Measurements from ENCODE around the gene SAMHD1.
A peak's percentile ranks its signal among the peaks of the same experiment; 100 is the strongest.
"Not testable (repeated sequence)": the region's sequence is repeated elsewhere in the genome, so short reads cannot be mapped to it uniquely, and the experiment has no call there.

SAMHD1 gene

GRCh38 chr20:36951979-36952738 lies 651 bp upstream of the SAMHD1 start:
- DNase-seq: no peak

DNA sequence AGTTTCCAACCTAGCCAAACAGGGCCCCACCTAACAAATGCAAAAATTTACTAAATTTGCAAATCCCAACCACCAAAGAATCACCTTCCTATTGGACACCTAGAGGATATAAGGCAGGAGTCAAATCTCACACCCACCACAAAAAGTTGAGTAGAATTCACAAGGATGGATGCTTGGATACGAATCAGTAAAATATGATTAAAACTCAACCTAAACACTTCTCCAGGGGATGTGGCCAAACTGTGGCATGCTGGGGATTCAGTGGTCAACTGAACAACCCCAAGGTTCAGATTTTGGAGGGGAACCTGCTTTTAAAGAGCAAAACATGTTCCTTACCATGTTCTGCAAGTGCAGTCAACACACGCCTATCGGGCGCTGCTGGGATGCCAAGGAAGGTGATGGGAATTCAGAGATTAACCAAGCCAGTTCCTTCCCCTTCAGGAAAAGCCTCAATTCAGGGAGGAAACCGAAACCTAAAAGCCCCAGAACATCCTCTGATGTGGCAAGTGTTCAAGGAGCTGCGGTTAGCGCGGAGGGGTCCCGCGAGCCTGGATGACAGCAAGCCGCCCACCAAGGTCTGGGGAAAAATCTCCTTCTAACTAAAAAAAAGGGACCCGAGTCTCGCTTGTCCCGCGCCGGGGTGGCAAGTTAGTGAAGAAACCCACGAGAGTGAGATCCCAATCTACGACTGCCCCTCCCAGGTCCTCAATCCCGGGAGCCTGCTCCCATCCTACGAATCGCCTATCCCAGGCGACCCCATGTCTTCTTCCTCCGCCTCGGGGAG lies 902 bp downstream of the SAMHD1 start:
- DNase-seq: peak; percentile 24 to 56

DNA sequence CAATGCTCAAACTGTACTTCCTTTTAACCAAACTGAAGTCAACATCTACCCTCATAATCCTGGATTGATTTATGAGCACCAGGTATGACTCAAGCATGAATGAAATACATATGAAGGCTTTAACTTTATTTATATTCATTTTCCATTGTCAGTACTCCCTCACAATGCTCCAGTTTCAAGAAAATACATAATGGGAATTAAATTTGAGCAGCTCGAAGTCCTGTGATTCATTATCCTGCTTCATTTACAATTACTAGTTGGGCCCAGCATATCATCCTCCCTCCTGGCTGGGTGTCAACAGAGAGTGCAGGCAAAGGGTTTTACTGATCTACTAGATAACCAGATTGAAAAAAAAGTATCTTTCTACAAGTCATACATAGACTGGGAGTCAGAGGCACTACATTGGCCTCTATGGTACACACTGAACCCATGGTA lies 10.1 kb downstream of the SAMHD1 start:
- no peak for DNase-seq

DNA sequence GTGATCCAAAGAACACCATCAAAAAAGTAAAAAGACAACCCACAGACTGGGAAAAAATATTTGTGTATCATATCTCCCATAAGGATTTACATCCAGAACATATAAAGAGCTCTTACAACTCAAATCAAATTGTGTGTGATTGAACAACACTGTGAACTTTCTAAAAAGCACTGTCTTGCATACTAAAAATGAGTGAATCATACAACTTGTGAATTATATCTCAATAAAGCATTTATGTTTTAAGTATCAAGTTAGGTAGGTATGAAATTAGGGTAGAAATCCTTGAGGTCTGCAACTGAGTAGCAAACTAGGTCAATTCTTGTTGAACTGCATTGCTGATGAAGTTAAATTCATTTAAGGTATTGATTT lies 14.1 kb downstream of the SAMHD1 start:
- DNase-seq: no peak

GRCh38 chr20:36936761-36937401 lies 14.6 kb downstream of the SAMHD1 start:
- not testable (repeated sequence) for DNase-seq

DNA sequence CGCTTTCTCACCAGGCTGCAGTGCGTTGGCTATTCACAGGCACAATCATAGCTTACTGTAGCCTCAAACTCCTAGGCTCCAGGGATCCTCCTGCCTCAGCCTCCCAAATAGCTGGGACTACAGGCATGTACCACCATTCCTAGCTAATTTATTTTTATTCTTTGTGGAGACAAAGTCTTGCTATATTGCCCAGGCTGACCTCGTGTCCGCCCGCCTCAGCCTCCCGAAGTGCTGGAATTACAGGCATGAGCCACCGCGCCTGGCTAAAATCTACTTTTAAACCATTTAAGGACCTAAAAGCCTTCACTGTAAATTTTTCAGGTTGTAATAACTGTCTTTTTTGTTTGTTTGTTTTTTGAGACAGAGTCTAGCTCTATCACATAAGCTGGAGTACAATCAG lies 15.2 kb downstream of the SAMHD1 start:
- DNase-seq: no peak

DNA sequence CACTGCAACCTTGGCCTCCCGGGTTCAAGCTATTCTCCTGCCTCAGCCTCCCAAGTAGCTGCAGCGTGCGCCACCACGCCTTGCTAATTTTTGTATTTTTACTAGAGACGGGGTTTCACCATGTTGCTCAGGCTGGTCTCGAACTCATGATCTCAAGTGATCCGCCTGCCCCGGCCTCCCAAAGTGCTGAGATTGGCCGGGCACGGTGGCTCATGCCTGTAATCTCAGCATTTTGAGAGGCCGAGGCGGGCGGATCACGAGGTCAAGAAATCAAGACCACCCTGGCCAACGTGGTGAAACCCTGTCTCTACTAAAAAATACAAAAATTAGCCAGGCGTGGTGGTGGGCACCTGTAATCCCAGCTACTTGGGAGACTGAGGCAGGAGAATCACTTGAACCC lies 17.9 kb downstream of the SAMHD1 start:
- DNase-seq: not testable (repeated sequence)

GRCh38 chr20:36932476-36933426 lies 18.8 kb downstream of the SAMHD1 start:
- DNase-seq: no peak

DNA sequence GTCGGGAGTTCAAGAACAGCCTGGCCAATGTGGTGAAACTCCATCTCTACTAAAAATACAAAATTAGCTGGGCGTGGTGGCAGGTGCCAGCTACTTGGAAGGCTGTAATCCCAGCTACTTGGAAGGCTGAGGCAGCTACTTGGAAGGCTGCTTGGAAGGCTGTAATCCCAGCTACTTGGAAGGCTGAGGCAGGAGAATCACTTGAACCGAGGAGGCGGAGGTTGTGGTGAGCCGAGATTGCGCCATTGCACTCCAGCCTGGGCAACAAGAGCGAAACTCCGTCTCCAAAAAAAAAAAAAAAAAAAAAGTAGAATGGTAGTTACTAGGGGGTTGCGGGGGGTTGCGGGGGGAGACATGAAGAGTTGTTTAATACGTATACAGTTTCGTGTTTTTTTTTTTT lies 19.4 kb downstream of the SAMHD1 start:
- DNase-seq: not testable (repeated sequence)

- no peak for DNase-seq
Observed at GRCh38 chr20:36929691-36930090, 21.8 kb downstream of the SAMHD1 start.

GRCh38 chr20:36929290-36929689 lies 22.2 kb downstream of the SAMHD1 start:
- DNase-seq: no peak

DNA sequence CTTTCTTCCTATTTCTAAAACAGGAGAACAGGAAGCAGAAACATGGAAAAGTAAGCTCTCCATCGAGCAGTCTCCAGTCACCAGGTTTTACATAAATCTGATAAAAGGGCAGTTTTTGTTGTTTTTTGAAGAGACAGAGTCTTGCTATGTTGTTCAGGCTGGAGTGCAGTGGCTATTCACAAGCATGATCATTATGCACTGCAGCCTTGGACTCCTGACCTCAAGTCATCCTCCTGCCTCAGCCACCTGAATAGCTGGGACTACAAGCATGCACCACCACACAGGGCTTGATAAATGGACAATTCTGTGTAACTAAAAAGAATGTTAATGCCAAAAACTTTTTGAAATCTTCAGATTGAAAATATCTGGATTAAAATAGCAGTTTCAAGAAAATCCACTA lies 23.8 kb downstream of the SAMHD1 start:
- no peak for DNase-seq

- DNase-seq: no peak
Observed at GRCh38 chr20:36926653-36927200, 24.8 kb downstream of the SAMHD1 start.

DNA sequence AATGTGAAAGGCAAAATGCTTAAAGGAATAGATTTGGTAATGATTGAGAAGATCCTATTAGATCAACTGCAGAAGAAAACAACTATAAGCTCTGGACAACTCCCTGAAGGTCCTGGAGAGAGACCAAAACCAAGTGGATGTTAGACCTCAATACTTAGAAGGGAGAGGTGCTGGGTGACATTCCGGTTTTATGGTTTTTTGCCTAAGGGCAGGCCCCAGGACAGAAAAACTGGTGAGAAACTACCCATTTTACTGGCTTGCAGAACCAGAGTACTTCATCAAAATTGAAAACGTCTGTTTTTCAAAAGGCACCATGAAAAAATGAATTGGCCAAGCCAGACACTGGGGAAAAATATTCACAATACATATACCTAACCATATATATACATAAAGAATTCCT lies 26.3 kb downstream of the SAMHD1 start:
- no peak for DNase-seq

- no peak for DNase-seq
Observed at GRCh38 chr20:36924167-36925045, 27.1 kb downstream of the SAMHD1 start.

GRCh38 chr20:36920334-36920730 lies 31.2 kb downstream of the SAMHD1 start:
- no peak for DNase-seq

GRCh38 chr20:36919715-36920333 lies 31.7 kb downstream of the SAMHD1 start:
- DNase-seq: peak; percentile 24 to 73

DNA sequence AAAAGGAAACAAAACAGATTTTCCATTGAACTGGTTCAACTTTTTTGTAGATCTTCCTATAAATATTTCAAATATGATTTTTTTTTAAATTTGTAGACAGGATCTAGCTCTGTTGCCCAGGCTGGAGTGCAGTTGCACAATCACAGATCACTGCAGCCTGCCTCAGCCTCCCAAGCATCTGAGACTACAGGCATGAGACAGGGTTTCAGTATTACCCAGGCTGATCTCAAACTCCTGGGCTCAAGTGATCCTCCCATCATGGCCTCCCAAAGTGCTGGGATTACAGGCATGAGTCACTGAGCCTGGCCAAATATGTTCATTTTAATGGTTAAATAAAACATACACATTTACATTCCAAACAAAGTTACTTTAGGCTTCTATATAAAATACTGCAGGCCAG lies 33.6 kb downstream of the SAMHD1 start:
- no peak for DNase-seq

DNA sequence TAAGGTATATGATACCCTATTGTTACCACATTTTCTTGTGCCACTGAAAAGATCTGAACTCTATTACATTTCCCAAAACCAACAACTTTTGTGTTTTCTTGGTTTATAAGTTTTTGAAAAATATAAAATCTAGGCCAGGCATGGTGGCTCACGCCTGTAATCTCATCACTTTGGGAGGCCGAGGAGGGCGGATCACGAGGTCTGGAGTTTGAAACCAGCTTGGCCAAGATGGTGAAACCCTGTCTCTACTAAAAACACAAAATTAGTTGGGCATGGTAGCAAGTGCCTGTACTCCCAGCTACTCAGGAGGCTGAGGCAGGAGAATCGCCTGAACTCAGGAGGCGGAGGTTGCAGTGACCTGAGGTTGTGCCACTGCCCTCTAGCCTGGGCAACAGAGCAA lies 34.3 kb downstream of the SAMHD1 start:
- no peak for DNase-seq

DNA sequence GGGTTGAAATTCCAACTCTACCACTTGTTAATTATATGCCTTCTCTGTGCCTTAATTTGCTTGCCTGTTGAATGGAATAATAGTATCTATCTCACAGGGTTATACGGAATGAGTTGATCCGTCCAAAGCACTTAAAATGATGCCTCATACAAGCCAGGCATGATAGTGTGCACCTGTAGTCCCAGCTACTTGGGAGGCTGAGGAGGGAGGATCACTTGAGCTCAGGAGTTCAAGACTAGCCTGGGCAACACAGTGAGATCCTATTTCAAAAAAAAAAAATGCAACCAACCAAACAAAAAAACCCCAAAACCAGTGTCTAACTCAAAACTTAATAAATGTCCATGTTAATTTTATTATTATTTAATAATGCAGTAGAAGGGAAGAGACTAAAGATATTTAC lies 35.3 kb downstream of the SAMHD1 start:
- no peak for DNase-seq

DNA sequence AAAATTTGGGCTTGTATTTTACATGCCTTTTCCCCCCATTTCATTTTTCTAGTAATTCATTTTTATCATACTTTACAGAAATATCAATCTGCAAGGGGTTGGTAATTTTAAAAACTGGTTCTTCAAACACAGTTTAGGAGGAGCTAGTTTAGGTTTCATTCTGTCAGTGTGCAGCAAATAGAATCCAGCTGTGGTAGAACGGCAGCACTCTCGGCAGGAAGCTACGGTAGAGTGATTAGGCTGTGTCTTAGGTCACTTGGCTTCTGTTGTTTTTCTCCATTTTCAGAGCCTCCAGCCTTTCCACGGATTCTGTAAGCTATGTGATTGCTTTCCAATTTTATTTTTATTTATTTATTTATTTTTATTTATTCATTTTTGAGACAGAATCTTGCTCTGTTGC lies 42.9 kb downstream of the SAMHD1 start:
- no peak for DNase-seq
